PC-3 (cell line): ENCODE data around the gene MCM7.

Source experiments
- CTCF ChIP-seq: fragments of 300-600 bp; sonication (generic); conservative IDR thresholded peaks from 2 replicates; pipeline ENCODE4 v1.5.1; 2017; ENCODE audit warnings: antibody characterized with exemption, low read depth, mild to moderate bottlenecking, low read length
- EZH2 ChIP-seq: fragments of 300-600 bp; sonication (generic); IDR thresholded peaks from one replicate; pipeline ENCODE4 v1.6.1; 2017; ENCODE audit warnings: antibody characterized with exemption, mild to moderate bottlenecking, low read length; ENCODE audit not compliant: unreplicated experiment
- EZH2phosphoT487 ChIP-seq: fragments of 300-600 bp; sonication (generic); IDR thresholded peaks from 2 replicates; pipeline ENCODE4 v1.6.1; 2018; ENCODE audit warnings: mild to moderate bottlenecking, antibody characterized with exemption, low read length, borderline replicate concordance

- TF ChIP-seq CTCF (peak; percentile 50), EZH2phosphoT487 (no peak), EZH2 (no peak)
Measured at GRCh38 chr7:100044718-100045117, 56.5 kb downstream of the MCM7 start.
